ENCODE data around the gene PRR33.

The PRR33 gene

DNA sequence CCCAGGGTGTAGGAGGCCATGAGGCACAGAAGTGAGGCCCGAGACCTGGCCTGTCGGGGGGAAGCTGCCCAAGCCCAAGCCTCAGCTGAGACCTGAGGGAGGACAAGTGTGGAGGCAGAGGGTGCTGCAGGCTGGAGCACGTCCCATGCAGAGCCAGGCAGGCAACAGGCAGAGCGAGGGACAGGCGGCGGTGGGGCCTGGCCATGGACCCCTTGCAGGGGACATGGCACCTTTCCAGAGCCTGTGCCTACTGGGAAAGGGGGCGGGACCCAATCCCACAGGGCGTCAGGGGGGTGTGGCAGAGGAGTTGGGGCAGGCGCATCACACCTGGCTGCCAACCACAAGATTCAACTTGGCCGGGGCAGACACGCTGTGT is 48.6 kb downstream of the PRR33 start:
- TF ChIP-seq, protein P1, sequence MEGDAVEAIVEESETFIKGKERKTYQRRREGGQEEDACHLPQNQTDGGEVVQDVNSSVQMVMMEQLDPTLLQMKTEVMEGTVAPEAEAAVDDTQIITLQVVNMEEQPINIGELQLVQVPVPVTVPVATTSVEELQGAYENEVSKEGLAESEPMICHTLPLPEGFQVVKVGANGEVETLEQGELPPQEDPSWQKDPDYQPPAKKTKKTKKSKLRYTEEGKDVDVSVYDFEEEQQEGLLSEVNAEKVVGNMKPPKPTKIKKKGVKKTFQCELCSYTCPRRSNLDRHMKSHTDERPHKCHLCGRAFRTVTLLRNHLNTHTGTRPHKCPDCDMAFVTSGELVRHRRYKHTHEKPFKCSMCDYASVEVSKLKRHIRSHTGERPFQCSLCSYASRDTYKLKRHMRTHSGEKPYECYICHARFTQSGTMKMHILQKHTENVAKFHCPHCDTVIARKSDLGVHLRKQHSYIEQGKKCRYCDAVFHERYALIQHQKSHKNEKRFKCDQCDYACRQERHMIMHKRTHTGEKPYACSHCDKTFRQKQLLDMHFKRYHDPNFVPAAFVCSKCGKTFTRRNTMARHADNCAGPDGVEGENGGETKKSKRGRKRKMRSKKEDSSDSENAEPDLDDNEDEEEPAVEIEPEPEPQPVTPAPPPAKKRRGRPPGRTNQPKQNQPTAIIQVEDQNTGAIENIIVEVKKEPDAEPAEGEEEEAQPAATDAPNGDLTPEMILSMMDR (IDR thresholded peaks at IDR 0.05) = no peak

DNA sequence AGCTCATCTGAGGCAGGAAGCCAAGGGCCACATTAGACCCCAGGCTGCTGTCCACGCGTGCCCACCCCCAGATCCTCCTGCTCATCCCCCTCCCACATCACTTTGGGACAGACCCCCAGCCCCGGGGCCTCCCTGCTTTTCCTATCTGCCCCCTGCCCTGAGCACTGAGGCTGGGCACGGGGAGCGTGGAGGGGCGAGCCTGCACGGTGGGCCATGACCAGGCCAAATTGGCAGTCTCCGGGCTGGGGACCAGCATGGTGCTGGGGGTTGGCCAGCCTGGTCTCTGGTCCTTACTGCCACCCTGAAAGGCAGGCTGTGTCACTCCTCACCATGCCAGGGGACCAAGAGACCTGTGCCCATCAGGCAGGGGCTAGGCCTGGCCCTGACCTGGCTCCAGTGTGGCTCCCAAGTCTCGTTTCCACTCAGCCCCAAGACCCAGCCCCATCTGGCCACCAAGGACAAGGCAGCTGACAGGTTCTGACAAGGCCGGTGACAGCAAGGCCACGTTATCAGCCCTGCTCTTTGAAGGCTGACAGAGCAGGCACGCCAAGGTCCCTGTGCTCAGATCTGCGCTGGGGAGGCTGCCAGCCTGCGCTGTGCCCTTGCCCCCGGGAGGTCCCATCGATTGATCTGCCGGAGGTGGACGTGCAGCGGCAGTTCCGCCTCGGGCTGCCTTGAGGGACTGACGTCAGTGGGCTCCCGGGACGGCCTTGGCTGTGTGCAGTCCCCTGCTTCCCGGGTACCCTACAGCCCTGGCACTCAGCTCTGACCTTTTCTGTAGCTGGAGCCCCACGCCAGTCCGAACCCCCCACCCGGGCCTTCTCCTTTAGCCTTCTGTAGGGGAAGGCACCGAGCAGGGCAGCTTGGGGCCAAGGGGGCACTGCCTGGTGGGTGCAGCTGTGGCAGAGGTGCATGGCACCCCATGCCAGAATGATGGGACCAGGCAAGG is 49.3 kb downstream of the PRR33 start:
- TF ChIP-seq, protein P1 (IDR thresholded peaks at IDR 0.05) = no peak

DNA sequence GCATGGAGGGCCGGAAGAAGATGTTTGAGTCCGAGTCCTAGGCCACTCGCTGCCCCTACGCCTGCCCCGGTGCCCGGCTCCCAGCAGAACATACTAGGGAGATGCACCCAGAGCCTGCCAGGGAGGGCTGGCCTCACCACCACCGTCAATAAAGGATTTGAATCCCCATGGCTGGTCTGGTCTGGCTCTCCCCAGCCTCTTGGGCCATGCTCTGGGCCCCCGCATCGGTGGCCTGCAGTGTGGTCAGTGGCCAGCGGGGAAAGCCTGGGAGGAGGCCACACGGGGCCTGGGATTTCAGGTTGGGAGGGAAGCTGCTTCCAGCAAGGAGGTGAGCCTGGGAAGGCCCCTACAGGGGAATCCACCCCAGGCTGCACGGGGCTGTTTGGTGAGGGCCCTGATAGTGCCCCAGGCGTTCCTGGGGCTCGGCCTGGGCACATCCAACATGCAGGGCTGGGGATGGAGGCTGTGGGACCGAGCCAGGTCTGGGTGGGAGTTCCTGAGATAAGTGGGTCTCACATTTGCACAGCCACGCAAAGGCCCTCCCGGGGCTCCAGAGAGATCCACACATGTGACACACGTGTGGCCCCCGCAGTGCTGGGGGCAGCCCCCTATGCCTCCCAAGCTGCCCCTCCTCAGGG is 50.1 kb downstream of the PRR33 start:
- TF ChIP-seq, protein P1 (IDR thresholded peaks at IDR 0.05) = no peak

- TF ChIP-seq, protein P1 (IDR thresholded peaks at IDR 0.05) = no peak
Measured at GRCh38 chr11:1840780-1841480, 50.8 kb downstream of the PRR33 start.

- TF ChIP-seq, protein P1 (IDR thresholded peaks at IDR 0.05) = no peak
Measured at GRCh38 chr11:1839924-1840779, 51.5 kb downstream of the PRR33 start.

DNA sequence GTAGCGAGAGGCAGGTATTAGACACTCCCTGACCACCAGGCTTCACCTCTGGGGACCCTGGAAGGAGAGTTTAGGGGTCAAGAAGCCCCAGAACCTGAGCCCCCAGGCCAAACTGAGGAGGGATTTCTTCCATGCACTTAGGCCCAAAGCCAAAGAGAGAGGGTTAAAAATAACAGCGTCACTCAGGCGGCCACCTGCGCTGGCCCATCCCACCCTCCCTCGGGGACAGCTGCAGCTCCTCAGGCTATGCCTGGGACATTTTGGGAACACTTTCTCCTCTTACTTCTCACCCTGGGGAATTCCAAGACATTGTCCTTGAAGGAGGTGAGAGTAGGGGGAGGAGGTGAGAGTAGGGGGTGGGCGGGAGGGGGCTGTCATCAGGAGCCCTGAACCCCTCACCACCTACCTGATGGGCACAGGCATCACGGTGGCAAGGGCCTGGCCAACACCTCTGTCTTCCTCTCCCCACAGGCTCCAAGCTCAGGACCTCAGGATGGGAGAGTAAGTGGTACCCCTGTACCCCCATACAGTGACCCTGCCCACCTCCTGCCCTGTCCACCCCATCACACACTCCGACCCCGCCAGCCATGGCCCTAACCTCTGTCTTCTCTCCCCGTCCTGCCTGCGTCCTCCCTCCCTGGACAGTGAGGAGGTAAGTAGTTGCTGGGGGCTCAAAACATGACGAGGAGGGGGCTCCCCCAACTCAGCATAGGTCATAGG is 52.3 kb downstream of the PRR33 start:
- TF ChIP-seq, protein P1 (IDR thresholded peaks at IDR 0.05) = no peak

All from LNCAP (cell line).